HG03469 (cell line): Measurements from ENCODE around the gene AFAP1L1.
"Not testable (repeated sequence)": the region's sequence is repeated elsewhere in the genome, so short reads cannot be mapped to it uniquely, and the experiment has no call there.

Experiments used
- ATAC-seq: cut with Tn5 transposase; IDR thresholded peaks from one replicate; pipeline ENCODE4 v1.9.1; 2021; ENCODE audit warnings: mild to moderate bottlenecking, moderate library complexity, moderate number of reproducible peaks; ENCODE audit not compliant: unreplicated experiment

AFAP1L1 gene

DNA sequence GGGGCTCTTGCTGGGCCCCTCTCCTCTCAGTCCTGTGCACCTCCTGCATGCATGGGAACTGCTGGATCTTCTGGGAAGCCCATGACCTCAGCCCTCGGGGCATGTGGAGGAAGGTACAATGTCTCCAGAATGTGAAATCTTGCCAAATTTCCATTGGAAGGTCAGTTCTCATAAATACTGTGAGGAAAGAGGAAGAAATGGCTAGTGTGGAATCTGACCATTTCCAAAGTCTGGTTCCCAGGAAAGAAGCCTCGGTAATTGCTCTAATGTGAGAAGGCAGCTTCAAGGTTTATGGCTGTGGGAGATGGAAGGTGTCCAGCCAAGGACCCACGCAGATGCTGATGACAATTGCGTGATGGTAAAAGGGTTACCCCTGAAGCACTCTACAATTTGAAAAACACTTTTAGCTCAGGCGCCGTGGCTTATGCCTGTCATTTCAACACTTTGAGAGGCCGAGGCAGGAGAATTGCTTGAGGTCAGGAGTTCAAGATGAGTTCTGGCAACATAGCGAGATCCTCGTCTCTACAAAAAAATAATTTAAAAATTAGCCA lies 115.5 kb downstream of the AFAP1L1 start:
- ATAC-seq, result no peak

DNA sequence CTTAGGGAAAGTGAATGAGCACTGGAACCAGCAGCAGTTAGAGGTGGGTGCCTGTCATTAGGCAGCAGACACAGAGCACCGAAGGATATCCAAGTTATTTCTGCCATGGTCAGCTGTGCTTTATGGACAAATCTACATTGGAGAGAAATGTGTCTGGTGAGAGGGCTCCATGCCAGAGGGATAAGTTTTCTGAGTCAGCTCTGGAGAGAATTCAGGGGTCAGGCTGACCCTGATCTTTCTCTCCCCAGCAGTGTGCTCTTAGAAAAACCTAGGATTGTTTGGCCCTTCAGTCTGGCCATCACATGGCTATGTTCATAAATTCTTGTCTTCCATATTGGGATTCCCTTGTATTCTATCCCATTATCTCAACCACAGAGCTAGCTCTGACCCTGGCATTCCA lies 116.3 kb downstream of the AFAP1L1 start:
- no peak for ATAC-seq

DNA sequence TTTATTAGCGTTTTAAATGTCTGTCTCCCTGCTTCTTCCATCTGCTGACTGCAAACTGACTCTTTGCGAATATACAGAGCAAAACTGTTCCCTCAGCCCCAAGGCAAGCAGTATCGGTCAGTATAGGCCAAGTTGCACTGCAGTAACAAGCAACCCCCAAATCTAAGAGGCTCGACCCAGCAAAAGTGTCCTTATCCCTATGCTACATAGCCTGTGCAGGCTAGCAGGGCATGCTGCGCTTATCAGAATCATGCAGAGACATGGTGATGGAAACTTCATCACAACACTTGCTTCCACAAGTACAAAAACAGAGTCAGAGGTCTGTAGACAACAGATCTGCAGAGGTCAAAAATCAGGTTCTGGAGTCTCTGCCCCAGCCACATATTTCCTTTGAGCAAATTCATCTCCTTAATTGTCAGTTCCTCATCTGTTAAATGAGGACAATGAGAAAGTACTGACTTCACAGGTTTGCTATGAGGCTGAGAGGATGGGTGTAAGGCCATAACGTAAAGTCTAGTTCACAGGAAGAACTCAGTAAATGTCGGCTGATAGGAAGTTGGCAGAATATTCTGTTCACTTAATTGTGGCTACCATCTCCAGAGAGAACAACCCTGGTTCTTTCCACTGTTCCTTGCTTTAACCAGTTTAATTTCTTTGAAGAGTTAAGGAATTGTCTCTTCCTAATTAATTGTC lies 117.0 kb downstream of the AFAP1L1 start:
- no peak for ATAC-seq

DNA sequence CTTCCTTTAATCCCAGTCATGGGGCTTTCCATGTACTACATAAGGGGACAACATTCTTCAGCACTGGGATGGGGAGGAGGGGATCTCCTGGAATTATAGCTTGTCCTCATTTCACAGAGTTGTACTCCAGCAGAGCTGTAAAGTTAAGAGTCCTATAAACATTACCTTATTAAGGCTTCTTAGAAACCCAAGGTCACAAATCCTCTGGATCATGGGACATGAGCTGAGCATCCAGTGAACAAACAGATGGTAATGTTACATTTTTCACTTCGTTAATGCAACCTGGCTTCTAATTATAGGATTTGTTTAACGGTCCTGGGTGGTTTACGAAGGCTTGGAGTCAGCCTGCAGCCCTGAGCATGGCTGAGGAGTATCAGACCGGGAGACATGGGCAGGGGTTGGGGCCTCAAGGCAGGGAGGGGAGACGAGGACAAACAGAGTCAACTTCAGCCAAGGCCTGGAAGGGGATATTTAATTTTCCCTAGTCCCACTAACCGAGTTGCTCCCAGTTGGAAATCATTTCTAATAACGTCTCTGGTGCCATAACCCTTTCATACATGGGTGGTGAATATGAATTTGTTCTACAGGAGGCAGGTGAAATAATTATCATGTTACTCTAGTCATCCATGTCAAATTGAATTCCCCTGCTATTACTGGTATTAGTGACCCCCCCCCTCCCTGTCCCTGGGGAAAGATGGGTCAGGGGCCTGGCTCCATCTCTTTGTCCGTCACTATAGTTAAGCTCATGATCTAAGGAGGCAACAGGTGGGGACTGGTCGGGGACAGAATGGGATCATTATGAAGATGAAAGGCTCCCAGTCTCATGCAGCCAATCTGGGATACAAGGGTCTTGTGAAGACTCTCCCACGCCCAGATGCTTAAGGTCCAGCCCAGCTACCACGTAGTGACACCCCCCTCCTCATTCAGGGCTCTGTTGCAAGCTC lies 118.2 kb downstream of the AFAP1L1 start:
- no peak for ATAC-seq

DNA sequence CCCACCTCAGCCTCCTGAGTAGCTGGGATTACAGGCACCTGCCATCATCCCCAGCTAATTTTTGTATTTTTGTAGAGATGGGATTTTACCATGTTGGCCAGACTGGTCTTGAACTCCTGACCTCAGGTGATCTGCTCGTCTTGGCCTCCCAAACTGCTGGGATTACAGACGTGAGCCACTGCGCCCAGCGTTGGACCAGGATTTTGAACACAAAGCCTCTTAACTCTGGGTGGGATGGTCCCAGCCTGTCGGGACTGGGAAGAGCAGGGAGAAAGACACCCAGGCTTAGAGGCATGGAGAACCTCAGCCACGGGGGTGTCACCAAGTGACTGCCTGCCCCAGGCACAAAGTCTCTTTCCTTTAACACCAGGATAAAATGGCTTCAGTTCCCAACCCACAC lies 119.4 kb downstream of the AFAP1L1 start:
- not testable (repeated sequence) for ATAC-seq
